ENCODE data around the gene SLC4A2. TPM values are rescaled to one million over a fixed set of nuclear protein-coding genes. Genes with fewer than 3 reads are reported as not detected.

SLC4A2 gene
- total RNA-seq, 2 donors from 2014 or later, result 50.1 to 147 TPM

DNA sequence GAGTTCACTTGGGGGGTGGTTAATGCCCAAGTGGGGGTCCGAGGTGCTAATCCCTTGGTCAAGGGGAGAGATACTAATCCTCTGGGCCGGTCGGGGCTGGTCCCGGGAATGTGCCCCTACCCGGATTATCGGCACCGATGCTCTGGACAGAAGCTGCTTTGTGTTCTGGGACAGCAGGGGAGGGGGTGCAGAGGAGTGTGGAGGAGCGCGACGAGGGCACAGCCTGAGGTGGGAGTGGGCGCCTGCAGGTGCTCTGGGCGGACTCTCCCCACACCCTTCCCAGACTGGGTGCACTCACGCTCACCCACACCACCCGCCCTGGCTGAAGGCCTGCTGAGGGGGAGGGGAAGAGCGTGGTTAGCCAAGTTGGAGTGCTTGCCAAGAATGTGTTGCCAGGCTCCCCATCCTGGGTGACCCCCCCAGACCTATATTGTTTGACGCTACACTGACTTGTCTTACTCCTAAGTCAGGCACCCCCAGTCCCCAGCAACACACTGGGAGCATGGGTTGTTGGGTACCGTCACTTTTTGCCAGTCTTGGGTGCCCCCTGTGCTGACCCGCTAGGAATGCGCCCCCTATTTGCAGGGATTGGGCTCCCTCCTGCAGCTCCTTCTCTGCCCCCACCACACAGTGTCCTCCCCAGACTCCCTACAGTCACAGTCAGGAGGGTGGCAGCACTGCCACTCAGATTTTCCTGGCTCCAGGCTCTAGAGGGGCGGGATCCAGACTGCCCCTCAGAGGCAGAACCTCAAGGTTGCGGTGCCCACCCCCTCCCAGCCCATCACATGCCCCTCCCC, 1.2 kb downstream of the SLC4A2 start:
- ATAC-seq (no peak), DNase-seq (peak; percentile 53 to 67 (median 66))
- intact Hi-C loops (cut with DNase I), result no loop called here
- TF ChIP-seq, protein P1, sequence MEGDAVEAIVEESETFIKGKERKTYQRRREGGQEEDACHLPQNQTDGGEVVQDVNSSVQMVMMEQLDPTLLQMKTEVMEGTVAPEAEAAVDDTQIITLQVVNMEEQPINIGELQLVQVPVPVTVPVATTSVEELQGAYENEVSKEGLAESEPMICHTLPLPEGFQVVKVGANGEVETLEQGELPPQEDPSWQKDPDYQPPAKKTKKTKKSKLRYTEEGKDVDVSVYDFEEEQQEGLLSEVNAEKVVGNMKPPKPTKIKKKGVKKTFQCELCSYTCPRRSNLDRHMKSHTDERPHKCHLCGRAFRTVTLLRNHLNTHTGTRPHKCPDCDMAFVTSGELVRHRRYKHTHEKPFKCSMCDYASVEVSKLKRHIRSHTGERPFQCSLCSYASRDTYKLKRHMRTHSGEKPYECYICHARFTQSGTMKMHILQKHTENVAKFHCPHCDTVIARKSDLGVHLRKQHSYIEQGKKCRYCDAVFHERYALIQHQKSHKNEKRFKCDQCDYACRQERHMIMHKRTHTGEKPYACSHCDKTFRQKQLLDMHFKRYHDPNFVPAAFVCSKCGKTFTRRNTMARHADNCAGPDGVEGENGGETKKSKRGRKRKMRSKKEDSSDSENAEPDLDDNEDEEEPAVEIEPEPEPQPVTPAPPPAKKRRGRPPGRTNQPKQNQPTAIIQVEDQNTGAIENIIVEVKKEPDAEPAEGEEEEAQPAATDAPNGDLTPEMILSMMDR (IDR thresholded peaks at IDR 0.05), result no peak
- no peak for TF ChIP-seq POLR2A (IDR thresholded peaks at IDR 0.05)
- peak overlapping the region; percentile 92 to 98 (median 96) for H3K27ac ChIP-seq
- H3K4me1 ChIP-seq, result peaks cover 71% of the 10 kb centered on the region
- 4 to 6% methylated on average over 5 to 21 of the region's 21 CpGs for WGBS, 2 donors
- no peaks in the 10 kb centered on the region for H3K9me3 ChIP-seq
- peaks cover 2 to 6% of the 10 kb centered on the region in 2 donors for H3K36me3 ChIP-seq (replicated peaks in 1 of 2; ENCODE audit: insufficient read depth in 1 of 2, low read depth in 2 of 2)
- H3K27me3 ChIP-seq, result no peaks in the 10 kb centered on the region
- peak overlapping the region; percentile 48 to 73 for H3K4me3 ChIP-seq

DNA sequence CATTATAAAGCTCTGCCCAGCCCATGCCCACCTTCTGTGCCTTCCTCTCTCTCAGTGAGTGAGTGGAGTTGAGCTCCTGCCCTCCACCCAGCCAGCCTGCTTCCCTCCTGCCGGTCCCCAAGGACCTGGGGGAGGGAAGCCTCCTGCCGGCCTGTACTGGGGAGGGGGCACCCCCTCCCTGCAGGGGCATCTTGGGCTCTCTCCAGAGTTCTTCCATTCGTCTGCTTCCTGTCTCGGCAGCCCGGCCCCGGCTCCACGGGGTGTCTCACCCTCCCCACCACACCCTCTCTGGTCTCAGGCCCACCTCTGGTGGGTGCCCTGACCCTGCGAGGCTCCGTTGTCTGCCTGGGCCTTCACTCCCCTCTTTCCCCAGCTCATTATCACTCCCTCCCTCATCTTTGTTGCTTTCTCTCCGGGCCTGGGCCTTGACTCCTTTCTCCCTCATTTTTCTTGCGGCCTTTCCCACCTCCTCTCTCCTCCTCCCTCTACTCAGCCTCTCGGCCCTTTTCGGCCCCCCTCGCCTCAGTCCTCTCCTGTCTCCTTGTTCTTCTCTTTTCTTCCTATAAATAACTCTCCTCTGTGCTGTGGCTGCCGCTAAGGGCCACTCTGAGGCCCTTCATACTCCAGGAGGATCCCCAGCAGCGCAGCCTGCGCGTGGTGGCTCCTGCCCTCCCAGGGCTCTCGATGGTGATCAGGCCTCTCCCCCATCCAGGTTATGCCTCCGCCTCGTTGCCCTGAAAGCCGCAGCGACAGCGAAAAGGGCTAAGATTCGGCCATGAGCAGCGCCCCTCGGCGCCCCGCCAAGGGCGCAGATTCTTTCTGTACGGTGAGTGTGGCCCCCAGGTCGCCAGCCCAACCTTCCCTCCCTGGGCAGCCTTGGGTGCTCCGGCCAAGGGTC, 2.1 kb downstream of the SLC4A2 start:
- Histone ChIP-seq H3K9me3 (no peaks in the 10 kb centered on the region), H3K4me1 (peaks cover 70% of the 10 kb centered on the region), H3K27ac (peak overlapping the region; percentile 87 to 97 (median 94)), H3K36me3 (replicated peaks in 1 of 2; ENCODE audit: insufficient read depth in 1 of 2, low read depth in 2 of 2) (peaks cover 2 to 6% of the 10 kb centered on the region in 2 donors), H3K4me3 (no peak overlapping the region), H3K27me3 (no peaks in the 10 kb centered on the region)
- WGBS, 2 donors, result 45 to 51% methylated on average over 26 to 33 of the region's 33 CpGs
- TF ChIP-seq, protein P1 (IDR thresholded peaks at IDR 0.05), result no peak
- no peak for TF ChIP-seq POLR2A (IDR thresholded peaks at IDR 0.05)
- intact Hi-C loops (cut with DNase I), result no loop called here
- no peak for DNase-seq
- no peak for ATAC-seq

DNA sequence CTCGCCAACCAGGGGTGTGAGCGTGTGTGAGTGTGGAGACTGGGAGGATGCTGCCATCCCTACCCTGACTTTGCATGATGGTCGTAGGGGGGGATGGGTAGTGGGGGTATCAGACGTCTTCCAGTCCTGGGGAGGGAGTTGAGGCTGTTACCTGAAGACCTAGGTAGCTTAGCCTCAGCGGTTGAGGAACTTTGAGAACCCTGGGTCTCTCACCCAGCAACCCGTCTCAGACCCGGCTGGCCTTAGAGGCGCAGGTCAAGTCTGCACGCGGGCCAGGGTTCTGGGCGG, 2.7 kb downstream of the SLC4A2 start:
- no peak for DNase-seq
- intact Hi-C loops (cut with DNase I), result no loop called here
- peaks cover 65% of the 10 kb centered on the region for H3K4me1 ChIP-seq

DNA sequence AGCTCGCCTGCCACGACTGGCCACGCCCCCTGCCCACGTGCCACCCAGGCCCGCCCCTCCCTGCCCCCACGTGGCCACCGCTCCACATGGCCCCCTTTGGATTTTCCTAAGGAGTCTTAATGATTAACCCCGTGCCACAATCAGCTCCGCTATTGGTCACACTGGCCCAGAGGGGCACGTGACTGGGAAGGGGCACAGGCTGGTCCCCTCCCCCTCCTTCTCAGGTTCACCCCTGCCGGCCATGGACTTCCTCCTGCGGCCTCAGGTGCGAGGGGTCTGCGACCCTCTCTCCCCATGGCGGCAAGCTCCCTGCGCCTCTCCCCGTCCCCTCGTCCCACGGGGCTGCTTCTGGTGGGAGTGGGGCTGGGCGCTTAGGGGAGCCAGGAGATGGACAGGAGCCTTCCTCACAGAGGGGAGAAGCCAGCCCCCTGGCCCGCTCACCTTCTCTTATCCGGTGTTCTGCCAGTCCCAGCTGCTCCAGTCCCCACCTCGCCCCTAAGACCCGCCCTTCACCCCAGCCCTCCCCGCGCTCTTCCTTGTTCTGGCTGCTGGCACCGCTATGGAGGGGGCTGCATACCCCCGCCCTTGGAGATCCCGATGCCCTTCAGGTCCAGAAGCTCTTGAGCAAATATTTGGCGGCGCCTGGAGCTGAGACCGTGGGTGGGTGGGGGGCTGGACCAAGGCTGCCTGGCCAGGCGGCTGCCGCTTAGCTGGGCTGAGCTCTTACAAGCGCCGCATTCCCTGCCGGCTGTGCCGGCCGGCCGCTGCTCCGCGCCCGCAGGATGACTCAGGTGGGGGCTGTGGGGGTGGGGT, 3.2 kb downstream of the SLC4A2 start:
- WGBS, 2 donors, result 6 to 18% methylated on average over 13 to 40 of the region's 43 CpGs
- Histone ChIP-seq H3K4me1 (peaks cover 60% of the 10 kb centered on the region), H3K4me3 (peak overlapping the region; percentile 13 to 23), H3K9me3 (no peaks in the 10 kb centered on the region), H3K27me3 (no peaks in the 10 kb centered on the region), H3K27ac (peak overlapping the region; percentile 87 to 97 (median 94)), H3K36me3 (replicated peaks in 1 of 2; ENCODE audit: insufficient read depth in 1 of 2, low read depth in 2 of 2) (peaks cover 6 to 10% of the 10 kb centered on the region in 2 donors)
- intact Hi-C loops (cut with DNase I), result no loop called here
- ATAC-seq (peak; percentile 61), DNase-seq (peak; percentile 96)
- TF ChIP-seq, protein P1 (IDR thresholded peaks at IDR 0.05), result peak in 4 of 7 experiments; percentile 30 to 40 (median 37)
- TF ChIP-seq POLR2A (IDR thresholded peaks at IDR 0.05), result peak; percentile 23 to 69 (median 56)

More for the DNA sequence above, 2.7 kb downstream of the SLC4A2 start:
- Histone ChIP-seq H3K4me3 (no peak overlapping the region), H3K27ac (peak overlapping the region; percentile 87 to 97 (median 94)), H3K27me3 (no peaks in the 10 kb centered on the region), H3K9me3 (no peaks in the 10 kb centered on the region), H3K36me3 (replicated peaks in 1 of 2; ENCODE audit: insufficient read depth in 1 of 2, low read depth in 2 of 2) (peaks cover 6 to 7% of the 10 kb centered on the region in 2 donors)
- 8 to 21% methylated on average over 7 to 11 of the region's 11 CpGs for WGBS, 2 donors
- ATAC-seq, result no peak
- TF ChIP-seq, protein P1 (IDR thresholded peaks at IDR 0.05), result no peak
- TF ChIP-seq POLR2A (IDR thresholded peaks at IDR 0.05), result no peak
